SU-DHL-6 (cell line): Measurements from ENCODE around the gene GARRE1.

Experiments used
- H2AFZ ChIP-seq: fragments of 200-600 bp; sonication (generic); 2 replicates; pipeline ENCODE4 v1.6.1; 2014; ENCODE audit warnings: low read depth, mild to moderate bottlenecking, moderate library complexity, mixed read lengths, antibody characterized with exemption, low read length; ENCODE audit not compliant: severe bottlenecking
- H3F3A ChIP-seq: fragments of 200-600 bp; shearing (Covaris generic); 2 replicates; pipeline ENCODE4 v1.6.0; 2016; ENCODE audit warnings: antibody characterized with exemption, mild to moderate bottlenecking; ENCODE audit not compliant: insufficient read depth
- H3K27ac ChIP-seq: fragments of 200-600 bp; sonication (generic); 2 replicates; pipeline ENCODE4 v1.5.1; 2016; ENCODE audit warnings: low read depth, mild to moderate bottlenecking, low read length, moderate library complexity, mixed read lengths
- H3K27me3 ChIP-seq: fragments of 200-600 bp; sonication (generic), shearing (Covaris generic); 2 replicates; pipeline ENCODE4 v1.6.0; 2014; ENCODE audit warnings: mild to moderate bottlenecking, low read length
- H3K36me3 ChIP-seq: fragments of 200-600 bp; sonication (generic); 2 replicates; pipeline ENCODE4 v1.6.1; 2014; ENCODE audit warnings: mild to moderate bottlenecking, low read length, mixed read lengths
- H3K4me2 ChIP-seq: fragments of 300-600, 200-600 bp; shearing (Covaris generic), sonication (generic); 2 replicates; pipeline ENCODE4 v1.6.0; 2014; ENCODE audit warnings: low read length, low read depth, mild to moderate bottlenecking; ENCODE audit not compliant: poor library complexity, severe bottlenecking
- H3K4me3 ChIP-seq: fragments of 200-600 bp; sonication (generic); 2 replicates; pipeline ENCODE4 v1.5.1; 2014; ENCODE audit warnings: antibody characterized with exemption, low read length, mild to moderate bottlenecking, mixed read lengths; ENCODE audit not compliant: insufficient read depth, poor library complexity, severe bottlenecking
- H3K79me2 ChIP-seq: fragments of 200-600 bp; sonication (generic); 2 replicates; pipeline ENCODE4 v1.6.1; 2014; ENCODE audit warnings: mild to moderate bottlenecking, low read length, moderate library complexity; ENCODE audit not compliant: insufficient read depth
- H3K9ac ChIP-seq: fragments of 200-600 bp; sonication (generic); 2 replicates; pipeline ENCODE4 v1.7.0; 2014; ENCODE audit warnings: mild to moderate bottlenecking, low read length
- H3K9me2 ChIP-seq: fragments of 200-600 bp; sonication (generic); replicated peaks from 2 replicates; pipeline ENCODE4 v1.6.1; 2014; ENCODE audit warnings: low read length; ENCODE audit not compliant: insufficient read depth
- H3K9me3 ChIP-seq: fragments of 200-600 bp; sonication (generic); 2 replicates; pipeline ENCODE4 v1.6.1; 2014; ENCODE audit warnings: low read length, mixed read lengths; ENCODE audit not compliant: insufficient read depth
- H4K20me1 ChIP-seq: fragments of 200-600 bp; sonication (generic); 2 replicates; pipeline ENCODE4 v1.6.1; 2014; ENCODE audit warnings: low read depth, mild to moderate bottlenecking, antibody characterized with exemption, low read length, moderate library complexity, mixed read lengths
- CTCF ChIP-seq: fragments of 200-600 bp; sonication (generic); IDR thresholded peaks from one replicate; pipeline ENCODE4 v1.5.1; 2017; ENCODE audit warnings: antibody characterized with exemption, mild to moderate bottlenecking, low read length, moderate library complexity; ENCODE audit not compliant: insufficient read depth, poor library complexity, severe bottlenecking
- EZH2phosphoT487 ChIP-seq: fragments of 200-600 bp; sonication (generic), shearing (Covaris generic); conservative IDR thresholded peaks from 2 replicates; pipeline ENCODE4 v1.6.1; 2018; ENCODE audit warnings: mild to moderate bottlenecking, antibody characterized with exemption, low read length, moderate library complexity, mixed read lengths

GARRE1 gene

GRCh38 chr19:34300962-34301361, 46.6 kb downstream of the GARRE1 start:
- H3K9me3 ChIP-seq, result no peaks in the 10 kb centered on the region
- H3F3A ChIP-seq, result no peaks in the 10 kb centered on the region
- no peak overlapping the region for H3K27ac ChIP-seq
- H3K9ac ChIP-seq, result no peak overlapping the region
- H4K20me1 ChIP-seq, result no peaks in the 10 kb centered on the region
- H2AFZ ChIP-seq, result no peak overlapping the region
- TF ChIP-seq EZH2phosphoT487, result no peak
- no peak for TF ChIP-seq CTCF
- no peak overlapping the region for H3K4me3 ChIP-seq
- H3K36me3 ChIP-seq, result peaks cover 5% of the 10 kb centered on the region; the same call in 1 of the 2 replicates
- H3K79me2 ChIP-seq, result no peaks in the 10 kb centered on the region
- H3K27me3 ChIP-seq, result no peaks in the 10 kb centered on the region
- no peaks in the 10 kb centered on the region for H3K9me2 ChIP-seq
- no peak overlapping the region for H3K4me2 ChIP-seq
